Measurements from ENCODE around the gene MYLIP.

GRCh38 chr6:16136091-16136490 lies 7.2 kb downstream of the MYLIP start:
- TF ChIP-seq EZH2phosphoT487 (IDR thresholded peaks at IDR 0.05; ENCODE audit: borderline replicate concordance) (no peak), CTCF (conservative IDR thresholded peaks at IDR 0.05; ENCODE audit: low read length) (no peak)

All from Loucy (cell line).